Activated CD8-positive, alpha-beta memory T cell treated with anti-CD3 and anti-CD28 coated beads for 24 hours (primary cell): ENCODE measurements around the gene YOD1.

Experiments
- DNase-seq: peaks from one replicate; pipeline ENCODE4 v3.0.0-alpha.2; 2020

YOD1 gene

GRCh38 chr1:207051191-207051943 lies at the start of gene YOD1:
TSS of gene YOD1 (minus strand) at chr1:207051208. CDS start at chr1:207051030, 178 bp downstream.
- DNase-seq, result peak; percentile 65

- peak; percentile 69 for DNase-seq
Observed at GRCh38 chr1:207097871-207098324, 46.9 kb upstream of the YOD1 start.

- no peak for DNase-seq
Observed at GRCh38 chr1:207093944-207094343, 42.9 kb upstream of the YOD1 start.

- DNase-seq, result no peak
Observed at GRCh38 chr1:207091200-207091908, 40.3 kb upstream of the YOD1 start.

- no peak for DNase-seq
Observed at GRCh38 chr1:207089627-207090355, 38.8 kb upstream of the YOD1 start.

- no peak for DNase-seq
Observed at GRCh38 chr1:207088701-207089626, 38.0 kb upstream of the YOD1 start, which contains the start of gene C4BPB. TSS of gene C4BPB (plus strand) at chr1:207088860. CDS start at chr1:207089532, 672 bp downstream.

GRCh38 chr1:207088161-207088560 lies 37.2 kb upstream of the YOD1 start:
- no peak for DNase-seq

GRCh38 chr1:207085887-207086286 lies 34.9 kb upstream of the YOD1 start:
- DNase-seq, result no peak

GRCh38 chr1:207084701-207085180 lies 33.7 kb upstream of the YOD1 start:
- DNase-seq, result peak; percentile 67

GRCh38 chr1:207084232-207084631 lies 33.2 kb upstream of the YOD1 start:
- DNase-seq, result no peak

GRCh38 chr1:207081806-207082205 lies 30.8 kb upstream of the YOD1 start:
- DNase-seq, result no peak

GRCh38 chr1:207081088-207081487 lies 30.1 kb upstream of the YOD1 start:
- no peak for DNase-seq

- no peak for DNase-seq
Observed at GRCh38 chr1:207079706-207080241, 28.8 kb upstream of the YOD1 start.

GRCh38 chr1:207078578-207079132 lies 27.6 kb upstream of the YOD1 start:
- DNase-seq, result no peak

GRCh38 chr1:207077470-207078377 lies 26.7 kb upstream of the YOD1 start:
- DNase-seq, result peak; percentile 78

GRCh38 chr1:207077012-207077411 lies 26.0 kb upstream of the YOD1 start:
- no peak for DNase-seq

GRCh38 chr1:207076181-207076955 lies 25.4 kb upstream of the YOD1 start:
- no peak for DNase-seq

- DNase-seq, result no peak
Observed at GRCh38 chr1:207073906-207074820, 23.2 kb upstream of the YOD1 start.
